Vagina (tissue), 2 donors: ENCODE results near the gene YAF2.
"Not testable (repeated sequence)": the region's sequence is repeated elsewhere in the genome, so short reads cannot be mapped to it uniquely, and the experiment has no call there.

ENCODE experiments used
- POLR2A ChIP-seq, 2 donors: fragments of 450-650 bp; IDR thresholded peaks; one replicate each; pipeline ENCODE4 v1.6.1; 2017; ENCODE audit warnings: antibody characterized with exemption in 2 of 2, mild to moderate bottlenecking in 2 of 2, moderate library complexity in 2 of 2
- POLR2AphosphoS5 ChIP-seq, 2 donors: sonication (generic); formaldehyde crosslinking; IDR thresholded peaks; one replicate each; pipeline ENCODE4 v1.9.0; 2017; ENCODE audit warnings: antibody characterized with exemption in 2 of 2, mild to moderate bottlenecking in 2 of 2, low read depth in 1 of 2; ENCODE audit not compliant: insufficient read depth in 1 of 2
- TF ChIP-seq, protein P1 (sequence below), 3 experiments: fragments of 450-650 bp in 2 of 3; fragments of 200-600 bp in 1 of 3; sonication (generic) in 1 of 3; IDR thresholded peaks; one replicate each; pipeline ENCODE4 v1.5.1; 2017 to 2019; ENCODE audit warnings: antibody characterized with exemption in 3 of 3, mild to moderate bottlenecking in 2 of 3, moderate library complexity in 2 of 3

DNA sequence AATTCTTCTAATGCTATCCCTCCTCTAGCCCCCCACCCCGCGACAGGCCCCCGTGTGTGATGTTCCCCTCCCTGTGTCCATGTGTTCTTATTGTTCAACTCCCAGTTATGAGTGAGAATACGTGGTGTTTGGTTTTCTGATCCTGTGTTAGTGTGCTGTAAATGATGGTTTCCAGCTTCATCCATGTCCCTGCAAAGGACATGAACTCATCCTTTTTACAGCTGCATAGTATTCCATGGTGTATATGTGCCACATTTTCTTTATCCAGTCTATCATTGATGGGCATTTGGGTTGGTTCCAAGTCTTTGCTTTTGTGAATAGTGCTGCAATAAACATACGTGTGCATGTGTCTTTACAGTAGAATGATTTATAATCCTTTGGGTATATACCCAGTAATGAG, 13.5 kb downstream of the YAF2 start:
- TF ChIP-seq, protein P1, sequence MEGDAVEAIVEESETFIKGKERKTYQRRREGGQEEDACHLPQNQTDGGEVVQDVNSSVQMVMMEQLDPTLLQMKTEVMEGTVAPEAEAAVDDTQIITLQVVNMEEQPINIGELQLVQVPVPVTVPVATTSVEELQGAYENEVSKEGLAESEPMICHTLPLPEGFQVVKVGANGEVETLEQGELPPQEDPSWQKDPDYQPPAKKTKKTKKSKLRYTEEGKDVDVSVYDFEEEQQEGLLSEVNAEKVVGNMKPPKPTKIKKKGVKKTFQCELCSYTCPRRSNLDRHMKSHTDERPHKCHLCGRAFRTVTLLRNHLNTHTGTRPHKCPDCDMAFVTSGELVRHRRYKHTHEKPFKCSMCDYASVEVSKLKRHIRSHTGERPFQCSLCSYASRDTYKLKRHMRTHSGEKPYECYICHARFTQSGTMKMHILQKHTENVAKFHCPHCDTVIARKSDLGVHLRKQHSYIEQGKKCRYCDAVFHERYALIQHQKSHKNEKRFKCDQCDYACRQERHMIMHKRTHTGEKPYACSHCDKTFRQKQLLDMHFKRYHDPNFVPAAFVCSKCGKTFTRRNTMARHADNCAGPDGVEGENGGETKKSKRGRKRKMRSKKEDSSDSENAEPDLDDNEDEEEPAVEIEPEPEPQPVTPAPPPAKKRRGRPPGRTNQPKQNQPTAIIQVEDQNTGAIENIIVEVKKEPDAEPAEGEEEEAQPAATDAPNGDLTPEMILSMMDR (IDR thresholded peaks at IDR 0.05), result not testable (repeated sequence)
- TF ChIP-seq POLR2A (IDR thresholded peaks at IDR 0.05); POLR2AphosphoS5 (IDR thresholded peaks at IDR 0.05; ENCODE audit: insufficient read depth in 1 of 2, low read depth in 1 of 2): not testable (repeated sequence)
